Effector memory CD8-positive, alpha-beta T cell (primary cell): ENCODE results near the gene HMOX2.

Experiments used
- ATAC-seq: fragments of 150-1000 bp; cut with Tn5 transposase; replicated peaks from 2 replicates; pipeline ENCODE4 v1.10.0; 2021; ENCODE audit warnings: mild to moderate bottlenecking, moderate library complexity
- DNase-seq, 3 experiments: peaks; one replicate each; pipeline ENCODE4 v3.0.0; 2021
- H3K27ac Mint-ChIP-seq, 2 donors: one replicate each; pipeline ENCODE4 v1.8.0; 2022; ENCODE audit warnings: mild to moderate bottlenecking in 2 of 2, mixed read lengths in 2 of 2, moderate library complexity in 2 of 2
- H3K27me3 Mint-ChIP-seq, 2 donors: one replicate each; pipeline ENCODE4 v1.8.0; 2022; ENCODE audit warnings: mixed read lengths in 2 of 2
- H3K36me3 Mint-ChIP-seq: one replicate; pipeline ENCODE4 v1.8.0; 2022; ENCODE audit warnings: mild to moderate bottlenecking, moderate library complexity, mixed read lengths; ENCODE audit not compliant: insufficient read depth
- H3K4me1 Mint-ChIP-seq, 2 donors: one replicate each; pipeline ENCODE4 v1.8.0; 2022; ENCODE audit warnings: low read depth in 2 of 2, mixed read lengths in 2 of 2
- H3K4me3 Mint-ChIP-seq, 2 donors: one replicate each; pipeline ENCODE4 v1.8.0; 2022; ENCODE audit warnings: mild to moderate bottlenecking in 2 of 2, mixed read lengths in 2 of 2, moderate library complexity in 2 of 2
- H3K9me3 Mint-ChIP-seq, 2 donors: one replicate each; pipeline ENCODE4 v1.8.0; 2022; ENCODE audit warnings: mixed read lengths in 2 of 2

HMOX2 gene

GRCh38 chr16:4544473-4544872 lies 68.3 kb downstream of the HMOX2 start:
- H3K27ac Mint-ChIP-seq = no peak overlapping the region
- H3K9me3 Mint-ChIP-seq = peaks cover 0 to 6% of the 10 kb centered on the region in 2 donors
- no peaks in the 10 kb centered on the region for H3K27me3 Mint-ChIP-seq
- peaks cover 5% of the 10 kb centered on the region for H3K36me3 Mint-ChIP-seq
- peaks cover 0 to 1% of the 10 kb centered on the region in 2 donors for H3K4me1 Mint-ChIP-seq
- no peak for DNase-seq
- ATAC-seq = no peak
- no peak overlapping the region for H3K4me3 Mint-ChIP-seq

- DNase-seq (no peak), ATAC-seq (no peak)
- Mint-ChIP-seq H3K4me1 (peaks cover 1 to 3% of the 10 kb centered on the region in 2 donors), H3K36me3 (no peaks in the 10 kb centered on the region), H3K4me3 (peak overlapping the region in 1 of 2 donors; percentile 23), H3K9me3 (no peaks in the 10 kb centered on the region), H3K27me3 (no peaks in the 10 kb centered on the region), H3K27ac (no peak overlapping the region)
These were observed 71.9 kb downstream of the HMOX2 start for GRCh38 chr16:4548124-4548523.

GRCh38 chr16:4550591-4550990 lies 74.4 kb downstream of the HMOX2 start:
- no peaks in the 10 kb centered on the region for H3K36me3 Mint-ChIP-seq
- H3K27me3 Mint-ChIP-seq = peaks cover 0 to 8% of the 10 kb centered on the region in 2 donors
- no peak overlapping the region for H3K4me3 Mint-ChIP-seq
- peaks cover 1 to 3% of the 10 kb centered on the region in 2 donors for H3K4me1 Mint-ChIP-seq
- DNase-seq (no peak), ATAC-seq (no peak)
- H3K27ac Mint-ChIP-seq = no peak overlapping the region
- no peaks in the 10 kb centered on the region for H3K9me3 Mint-ChIP-seq

GRCh38 chr16:4552541-4552940 lies 76.3 kb downstream of the HMOX2 start:
- Mint-ChIP-seq H3K36me3 (no peaks in the 10 kb centered on the region), H3K4me1 (peaks cover 1 to 3% of the 10 kb centered on the region in 2 donors), H3K4me3 (no peak overlapping the region), H3K27ac (no peak overlapping the region), H3K9me3 (no peaks in the 10 kb centered on the region), H3K27me3 (peaks cover 6 to 27% of the 10 kb centered on the region in 2 donors)
- ATAC-seq (no peak), DNase-seq (no peak)

GRCh38 chr16:4556112-4556511 lies 79.9 kb downstream of the HMOX2 start, which contains the start of gene C16orf96:
Gene C16orf96 (plus strand): TSS chr16:4556340. CDS start chr16:4556490, 150 bp downstream.
- H3K27ac Mint-ChIP-seq = no peak within 1 kb of the TSS
- no peaks in the 10 kb centered on the region for H3K36me3 Mint-ChIP-seq
- no peaks in the 10 kb centered on the region for H3K9me3 Mint-ChIP-seq
- no peaks in the 10 kb centered on the region for H3K4me1 Mint-ChIP-seq
- no peak within 1 kb of the TSS for H3K4me3 Mint-ChIP-seq
- no peak for DNase-seq
- no peak for ATAC-seq
- H3K27me3 Mint-ChIP-seq = peaks cover 6 to 33% of the 10 kb centered on the region in 2 donors

GRCh38 chr16:4556580-4556979 lies 80.4 kb downstream of the HMOX2 start:
- no peaks in the 10 kb centered on the region for H3K4me1 Mint-ChIP-seq
- peaks cover 6 to 33% of the 10 kb centered on the region in 2 donors for H3K27me3 Mint-ChIP-seq
- no peaks in the 10 kb centered on the region for H3K36me3 Mint-ChIP-seq
- ATAC-seq (no peak), DNase-seq (no peak)
- H3K4me3 Mint-ChIP-seq = no peak overlapping the region
- no peak overlapping the region for H3K27ac Mint-ChIP-seq
- H3K9me3 Mint-ChIP-seq = no peaks in the 10 kb centered on the region

- Mint-ChIP-seq H3K4me3 (no peak overlapping the region), H3K36me3 (no peaks in the 10 kb centered on the region), H3K4me1 (no peaks in the 10 kb centered on the region), H3K27ac (no peak overlapping the region), H3K27me3 (peaks cover 6 to 33% of the 10 kb centered on the region in 2 donors), H3K9me3 (no peaks in the 10 kb centered on the region)
- no peak for DNase-seq
- ATAC-seq = no peak
These were observed 81.8 kb downstream of the HMOX2 start for GRCh38 chr16:4557973-4558372.
